NCI-H748 (cell line): ENCODE data around the gene COL9A1.
"Not testable (repeated sequence)": the region's sequence is repeated elsewhere in the genome, so short reads cannot be mapped to it uniquely, and the experiment has no call there.

ENCODE experiments used
- DNase-seq: peaks from one replicate; lab custom pipeline; 2025; ENCODE audit not compliant: unreplicated experiment; lab: John Stamatoyannopoulos, UW

Gene COL9A1

GRCh38 chr6:70303034-70303525, at the start of gene COL9A1:
Gene COL9A1, minus strand, starts transcription at chr6:70303084. Its CDS starts 160 bp downstream, at chr6:70302924.
- DNase-seq, result no peak

- no peak for DNase-seq
These were observed 48.6 kb upstream of the COL9A1 start for GRCh38 chr6:70351461-70351860.

- DNase-seq, result no peak
These were observed 42.7 kb upstream of the COL9A1 start for GRCh38 chr6:70345619-70346018.

GRCh38 chr6:70343313-70343712, 40.4 kb upstream of the COL9A1 start:
- no peak for DNase-seq

GRCh38 chr6:70339810-70340209, 36.9 kb upstream of the COL9A1 start:
- not testable (repeated sequence) for DNase-seq

- no peak for DNase-seq
These were observed 35.9 kb upstream of the COL9A1 start for GRCh38 chr6:70338775-70339174.

GRCh38 chr6:70337743-70338105, 34.8 kb upstream of the COL9A1 start:
- no peak for DNase-seq

- no peak for DNase-seq
These were observed 34.3 kb upstream of the COL9A1 start for GRCh38 chr6:70336996-70337742.

GRCh38 chr6:70327036-70327435, 24.2 kb upstream of the COL9A1 start:
- no peak for DNase-seq

- no peak for DNase-seq
These were observed 22.1 kb upstream of the COL9A1 start for GRCh38 chr6:70325009-70325408.

- not testable (repeated sequence) for DNase-seq
These were observed 14.9 kb upstream of the COL9A1 start for GRCh38 chr6:70317799-70318198.

GRCh38 chr6:70315079-70315751, 12.3 kb upstream of the COL9A1 start:
- DNase-seq, result no peak

- no peak for DNase-seq
These were observed 11.4 kb upstream of the COL9A1 start for GRCh38 chr6:70314296-70314695.

GRCh38 chr6:70312165-70312745, 9.4 kb upstream of the COL9A1 start:
- no peak for DNase-seq

GRCh38 chr6:70310063-70310694, 7.3 kb upstream of the COL9A1 start:
- peak; percentile 48 for DNase-seq

- no peak for DNase-seq
These were observed 6.4 kb upstream of the COL9A1 start for GRCh38 chr6:70309243-70309642.

GRCh38 chr6:70308142-70308541, 5.3 kb upstream of the COL9A1 start:
- DNase-seq, result not testable (repeated sequence)

- DNase-seq, result no peak
These were observed 4.1 kb upstream of the COL9A1 start for GRCh38 chr6:70307008-70307407.

- DNase-seq, result no peak
These were observed 1.7 kb upstream of the COL9A1 start for GRCh38 chr6:70304616-70305015.

- no peak for DNase-seq
These were observed 3.4 kb downstream of the COL9A1 start for GRCh38 chr6:70299456-70299855.

- no peak for DNase-seq
These were observed 4.8 kb downstream of the COL9A1 start for GRCh38 chr6:70298068-70298467.

- no peak for DNase-seq
These were observed 10.7 kb downstream of the COL9A1 start for GRCh38 chr6:70292193-70292592.
